Stimulated activated CD8-positive, alpha-beta memory T cell treated with anti-CD3 and anti-CD28 coated beads, Interleukin-4, amount 100 ng/mL, for 48 hours (primary cell): ENCODE data around the gene ZNF668.
A peak's percentile ranks its signal among the peaks of the same experiment; 100 is the strongest.
"Not testable (repeated sequence)": the region's sequence is repeated elsewhere in the genome, so short reads cannot be mapped to it uniquely, and the experiment has no call there.

ENCODE experiments used
- DNase-seq: peaks from one replicate; pipeline ENCODE4 v3.0.0-alpha.2; 2020

Gene ZNF668

GRCh38 chr16:31100876-31101641, 27.0 kb upstream of the ZNF668 start:
- not testable (repeated sequence) for DNase-seq

DNA sequence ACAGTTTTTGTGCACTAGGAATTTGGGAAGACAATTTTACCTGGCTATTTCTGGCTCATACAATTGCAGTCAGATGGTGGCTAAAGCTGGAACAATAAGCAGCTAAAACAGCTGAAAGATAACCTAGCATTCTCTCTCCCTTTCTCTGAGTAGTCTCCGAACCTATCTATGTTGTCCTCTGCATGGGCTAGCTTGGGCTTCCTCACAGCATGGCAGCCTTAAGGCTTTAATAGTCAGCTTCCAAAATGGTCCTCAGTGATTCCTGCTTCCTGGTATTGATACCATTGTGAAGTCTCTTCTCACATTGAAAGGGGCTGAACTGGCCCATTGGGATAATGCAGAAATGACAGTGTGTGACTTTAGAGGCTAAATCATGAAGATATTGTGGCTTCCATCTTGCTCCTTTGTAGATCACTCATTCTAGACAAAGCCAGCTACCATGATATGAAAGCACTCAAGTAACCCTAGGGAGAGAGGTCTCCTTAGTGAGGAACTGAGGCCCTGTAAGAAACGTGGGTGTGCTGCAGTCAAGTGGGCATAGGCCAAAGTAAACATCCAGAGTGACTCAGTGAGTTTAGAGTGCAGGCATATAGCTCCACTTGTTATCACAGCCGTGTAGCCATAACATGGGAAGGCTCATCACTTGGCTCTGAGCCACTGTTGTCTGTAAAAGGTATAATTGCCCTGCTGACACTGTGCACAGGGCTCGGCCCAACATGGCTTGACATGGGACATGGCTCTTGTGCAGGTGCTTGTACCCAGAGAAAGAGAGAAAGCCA, 26.0 kb upstream of the ZNF668 start:
- no peak for DNase-seq

DNA sequence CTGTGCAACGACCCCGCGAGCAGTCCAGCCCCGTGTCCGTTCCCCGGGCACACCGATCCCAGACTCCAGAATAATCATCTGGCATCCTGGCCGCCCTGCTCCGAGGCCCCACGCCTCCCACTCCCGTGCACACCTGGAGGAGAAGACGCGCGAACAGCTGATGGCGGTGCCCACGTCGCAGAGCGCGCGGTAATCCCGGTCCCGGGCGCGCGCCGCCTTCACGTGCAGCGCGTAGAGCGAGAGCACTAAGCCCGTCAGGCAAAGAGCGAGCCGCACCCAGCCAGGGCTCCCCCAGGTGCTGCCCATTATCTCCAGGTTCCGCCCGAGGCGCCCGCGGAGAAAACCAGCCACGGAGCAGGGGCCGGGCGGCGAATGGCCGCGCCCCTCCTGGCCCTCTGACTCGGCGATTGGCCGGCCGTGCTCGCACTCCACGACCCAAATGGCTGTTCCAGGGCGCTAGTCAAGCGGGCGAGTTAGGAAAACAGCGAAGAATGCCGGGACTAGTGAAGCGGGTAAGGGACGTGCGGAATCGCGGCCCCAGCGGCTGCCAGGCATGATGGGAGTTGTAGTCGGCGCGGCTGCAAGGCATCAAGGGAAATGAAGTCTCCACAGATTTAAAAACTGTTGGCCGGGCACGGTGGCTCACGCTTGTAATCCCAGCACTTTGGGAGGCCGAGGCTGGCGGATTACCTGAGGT, 20.5 kb upstream of the ZNF668 start, which contains the start of gene VKORC1:
TSS of gene VKORC1 (minus strand) at position 374 of the 697 bp plus-strand sequence. CDS start at position 306, 68 bp downstream.
- DNase-seq, result peak; percentile 92

DNA sequence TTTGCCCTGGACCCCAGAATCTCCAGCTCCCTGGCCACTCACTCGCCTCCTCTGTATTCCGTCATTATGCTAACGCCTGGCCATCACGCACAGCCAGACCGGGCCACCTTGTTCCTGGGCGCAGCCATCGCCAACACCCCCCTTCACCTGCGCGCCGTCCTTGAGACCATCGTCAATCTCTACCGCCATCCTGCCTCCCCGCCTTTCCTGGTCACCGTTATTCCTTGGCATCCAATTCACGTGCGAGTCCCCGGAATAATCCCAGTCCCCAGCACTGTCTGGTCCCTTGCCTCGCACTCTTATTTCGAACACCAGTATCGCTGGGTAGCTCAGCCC, 20.0 kb upstream of the ZNF668 start:
- DNase-seq, result peak; percentile 41

GRCh38 chr16:31093132-31093703, 19.2 kb upstream of the ZNF668 start:
- DNase-seq, result no peak

- DNase-seq, result no peak
These were observed 18.3 kb upstream of the ZNF668 start for GRCh38 chr16:31092330-31092729.

- DNase-seq, result no peak
These were observed 16.5 kb upstream of the ZNF668 start for GRCh38 chr16:31090540-31090939.

DNA sequence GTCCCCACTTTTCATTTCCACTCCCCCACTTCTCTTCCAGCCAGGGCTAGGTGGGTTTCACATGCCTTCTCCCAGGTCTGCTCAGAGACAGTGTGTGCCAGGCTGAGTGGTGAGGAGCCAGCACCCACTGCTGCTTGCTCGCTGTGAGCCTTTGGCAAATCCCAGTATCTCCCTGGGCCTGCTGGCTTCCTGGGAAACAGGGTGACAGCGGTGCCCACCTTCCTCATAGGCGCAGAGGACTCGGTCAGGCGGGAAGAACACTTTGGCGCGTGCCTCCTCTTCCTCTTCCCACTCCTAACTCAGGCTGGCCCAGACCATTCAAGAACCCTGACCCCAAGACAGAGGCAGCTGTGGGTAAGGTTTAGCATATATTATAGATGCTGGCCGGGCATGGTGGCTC, 15.2 kb upstream of the ZNF668 start:
- DNase-seq, result no peak

DNA sequence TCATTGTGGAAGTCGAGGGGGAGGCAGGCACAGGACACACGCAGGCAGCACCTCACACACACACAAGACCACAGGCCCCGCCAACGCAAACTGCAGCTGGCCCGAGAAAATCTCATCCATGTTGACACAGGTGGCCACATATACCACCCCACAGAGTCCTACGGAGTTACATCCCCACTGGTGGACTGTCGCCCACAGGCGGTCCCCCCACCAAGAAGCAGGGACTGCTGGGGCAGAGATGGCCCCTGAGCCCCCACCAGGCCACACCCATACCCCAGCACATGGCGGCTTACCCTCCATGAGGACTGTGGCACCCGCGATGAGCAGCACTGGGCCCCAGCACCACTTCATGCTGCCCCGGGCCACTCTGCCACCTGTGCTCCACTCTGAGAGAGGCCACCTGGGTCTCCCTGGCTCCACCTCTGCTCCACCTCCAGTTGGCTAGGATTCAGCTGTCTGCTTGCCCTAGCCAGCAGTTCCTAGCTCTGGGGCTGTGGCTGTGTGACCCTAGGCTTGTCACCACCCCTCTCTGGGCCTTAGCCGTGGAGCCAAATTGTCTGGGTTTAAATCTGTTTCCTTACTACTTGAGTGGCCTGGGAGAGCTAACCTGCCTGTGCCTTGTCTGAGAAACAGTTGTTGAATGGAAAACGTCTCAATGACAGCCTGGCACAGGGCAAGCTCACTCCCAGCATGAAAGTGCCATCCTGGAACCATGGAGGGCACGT, 14.6 kb upstream of the ZNF668 start, which contains the start of gene PRSS53:
TSS of gene PRSS53 (minus strand) at position 485 of the 725 bp plus-strand sequence. CDS start at position 351, 134 bp downstream.
- no peak for DNase-seq

- DNase-seq, result no peak
These were observed 13.9 kb upstream of the ZNF668 start for GRCh38 chr16:31087971-31088370.

DNA sequence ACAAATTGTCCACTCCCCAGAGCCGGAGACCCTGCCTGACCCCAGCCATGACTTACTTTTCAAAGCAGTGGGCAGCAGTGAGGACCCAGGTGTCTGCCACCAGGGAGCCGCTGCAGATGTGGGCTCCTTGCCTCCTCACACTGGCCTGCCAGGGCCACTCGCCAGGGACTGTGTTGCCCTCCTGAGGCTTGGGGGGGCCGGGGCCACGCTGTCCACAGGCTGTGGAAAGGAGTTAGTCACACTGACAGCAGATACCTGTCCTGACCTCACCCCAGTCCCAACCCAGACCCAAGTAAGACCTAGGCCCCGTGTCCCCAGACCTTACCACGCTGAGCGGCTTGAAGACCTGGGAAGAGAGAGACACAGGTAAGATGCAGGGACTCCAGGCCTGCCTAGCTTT, 13.4 kb upstream of the ZNF668 start:
- no peak for DNase-seq

- no peak for DNase-seq
These were observed 12.5 kb upstream of the ZNF668 start for GRCh38 chr16:31086629-31086906.

GRCh38 chr16:31085873-31086628, 12.0 kb upstream of the ZNF668 start:
- no peak for DNase-seq

- DNase-seq, result no peak
These were observed 11.4 kb upstream of the ZNF668 start for GRCh38 chr16:31085411-31085810.

DNA sequence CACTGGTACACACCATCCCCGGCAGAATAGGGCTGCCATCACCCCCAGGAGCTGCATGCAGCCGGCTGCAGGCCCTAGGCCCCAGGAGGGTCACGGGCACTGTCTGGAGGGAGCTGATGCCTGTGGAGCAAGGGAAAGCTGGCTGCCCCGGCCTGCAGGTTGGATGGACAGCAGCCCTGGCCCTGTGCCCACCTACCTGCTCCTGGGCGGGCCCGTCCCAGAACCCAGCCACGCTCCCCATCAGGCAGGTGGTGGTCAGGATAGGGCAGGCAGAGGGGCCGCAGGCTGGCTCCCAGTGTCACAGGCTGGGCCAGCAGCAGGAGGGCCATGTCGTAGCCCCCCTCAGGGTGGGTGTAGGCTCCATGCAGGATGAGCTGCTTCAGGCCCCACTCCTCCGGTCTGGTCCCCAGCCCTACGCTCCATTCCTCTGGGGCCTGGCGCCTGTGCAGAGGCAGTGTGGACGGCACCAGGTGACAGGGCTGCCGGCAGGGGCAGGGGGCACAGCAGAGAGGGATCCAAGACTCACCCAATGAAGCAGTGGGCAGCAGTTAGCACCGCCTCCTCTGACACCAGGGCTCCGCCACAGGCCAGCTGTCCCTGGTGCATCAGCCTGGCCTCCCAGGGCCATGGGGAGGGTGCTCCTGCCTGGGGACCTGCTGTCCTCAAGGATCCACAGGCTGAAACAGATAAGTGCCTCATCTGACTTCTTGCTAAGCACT, 10.7 kb upstream of the ZNF668 start:
- no peak for DNase-seq

DNA sequence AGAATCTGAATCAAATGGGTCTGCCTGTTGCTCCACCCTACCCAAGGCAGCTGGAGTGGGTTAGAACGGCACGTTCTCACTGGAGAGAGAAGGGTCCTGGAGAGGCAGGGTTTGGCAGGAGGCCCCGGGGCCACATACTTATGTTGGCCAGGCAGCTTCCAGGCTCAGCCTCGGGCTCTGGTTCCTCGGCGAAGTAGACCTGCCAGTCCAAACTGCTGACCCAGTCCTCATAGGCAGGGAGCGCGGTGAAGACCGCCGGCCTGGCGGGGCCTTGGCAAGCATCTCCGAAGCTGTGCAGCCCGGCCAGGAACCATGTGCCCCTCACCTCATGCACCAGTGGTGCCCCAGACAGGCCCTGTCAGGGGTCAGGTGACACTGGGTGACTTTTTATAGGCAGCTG, 9.9 kb upstream of the ZNF668 start:
- DNase-seq, result no peak

DNA sequence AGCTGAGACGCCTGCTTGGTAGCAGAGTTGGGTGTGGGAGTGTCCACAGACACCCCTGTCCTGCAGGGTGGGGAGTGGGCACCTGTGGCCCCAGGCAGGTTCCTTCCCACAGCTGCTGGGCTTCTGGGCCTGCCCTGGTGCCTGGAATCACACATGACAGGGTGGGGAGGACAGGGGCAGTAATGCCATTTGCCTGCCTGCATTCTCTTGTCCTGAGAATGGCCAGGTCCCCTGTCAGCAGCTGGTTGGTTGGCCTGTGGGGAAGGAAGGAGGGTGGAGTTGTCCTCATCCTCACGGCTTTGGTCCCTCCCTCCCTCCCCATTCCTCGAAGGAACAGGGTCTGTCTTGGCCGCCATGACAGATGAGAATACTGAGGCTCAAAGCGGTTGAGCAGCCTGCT, 9.5 kb upstream of the ZNF668 start:
- DNase-seq, result no peak

DNA sequence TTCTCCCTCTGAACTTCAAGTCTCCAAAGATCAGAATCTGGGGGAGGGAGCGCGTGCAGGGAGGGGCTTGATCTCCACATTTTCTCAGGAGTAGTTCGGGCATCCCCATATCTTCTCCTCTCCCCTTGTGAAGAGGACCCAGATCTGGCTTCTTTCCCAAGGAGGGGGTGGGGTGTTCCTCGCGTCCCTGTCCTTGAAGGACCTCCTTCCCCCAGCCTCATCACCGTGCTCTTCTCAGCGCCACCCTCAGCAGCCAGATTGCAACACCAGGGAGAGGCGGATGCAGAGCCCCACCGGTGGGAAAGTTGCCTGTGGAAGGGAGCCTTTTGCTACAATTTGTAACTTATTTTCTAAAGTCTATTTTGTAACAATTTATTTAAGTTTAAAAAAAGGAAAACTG, 9.0 kb upstream of the ZNF668 start:
- DNase-seq, result no peak

DNA sequence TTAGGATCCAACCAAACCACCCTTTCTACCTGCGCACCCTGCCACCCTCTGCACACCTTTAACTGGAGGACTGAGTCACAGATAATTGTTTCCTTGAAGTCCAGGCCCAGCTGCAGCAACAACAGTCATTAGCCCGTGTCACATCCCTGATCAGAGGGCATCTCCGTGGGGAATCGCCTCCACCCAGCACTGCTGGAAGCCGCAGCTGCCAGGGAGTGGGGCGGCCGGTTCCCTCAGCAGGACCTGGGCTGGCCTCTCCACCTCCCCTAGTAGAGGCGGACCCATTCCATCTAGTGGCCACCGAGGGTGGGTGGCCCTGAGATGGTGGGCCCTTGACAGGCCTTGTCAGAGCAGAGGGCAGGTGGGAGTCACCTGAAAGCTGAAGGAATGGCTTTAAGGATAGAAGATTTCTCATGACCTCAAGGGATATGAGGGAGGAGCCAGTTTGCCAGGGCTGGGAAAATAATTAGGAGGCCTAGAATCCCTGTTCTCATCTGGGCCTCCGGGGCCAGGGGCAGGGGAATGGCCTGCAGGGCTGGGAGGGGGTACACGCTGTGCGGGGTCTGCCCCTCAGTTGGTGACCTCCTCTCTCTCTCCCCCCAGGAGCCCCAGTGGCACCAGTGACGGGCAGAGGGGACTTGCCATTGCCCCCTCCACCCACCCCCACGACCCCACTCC, 8.5 kb upstream of the ZNF668 start:
- DNase-seq, result no peak

GRCh38 chr16:31081428-31082351, 7.7 kb upstream of the ZNF668 start:
- no peak for DNase-seq
